Neural crest cell (in vitro differentiated cells): ENCODE measurements around the gene OSBP2. TPM values are rescaled to one million over a fixed set of nuclear protein-coding genes. Genes with fewer than 3 reads are reported as not detected.

Source experiments
- DNase-seq: peaks from one replicate; pipeline ENCODE4 v3.0.0; 2021; ENCODE audit warnings: low read depth, mixed read lengths, low spot score
- H3K27ac Mint-ChIP-seq: one replicate; pipeline ENCODE4 v1.8.0; 2021; ENCODE audit warnings: mild to moderate bottlenecking, mixed read lengths; ENCODE audit not compliant: unreplicated experiment
- H3K27me3 Mint-ChIP-seq: 2 replicates; pipeline ENCODE4 v1.8.0; 2021; ENCODE audit warnings: low read depth, mild to moderate bottlenecking, mixed read lengths
- H3K36me3 Mint-ChIP-seq: 2 replicates; pipeline ENCODE4 v1.8.0; 2021; ENCODE audit warnings: low read depth, mild to moderate bottlenecking, mixed read lengths
- H3K4me1 Mint-ChIP-seq: 2 replicates; pipeline ENCODE4 v1.8.0; 2021; ENCODE audit warnings: mixed read lengths
- H3K4me3 Mint-ChIP-seq: one replicate; pipeline ENCODE4 v1.8.0; 2021; ENCODE audit warnings: mild to moderate bottlenecking, mixed read lengths
- H3K9me3 Mint-ChIP-seq: 2 replicates; pipeline ENCODE4 v1.8.0; 2021; ENCODE audit warnings: mixed read lengths
- CTCF ChIP-seq: fragments of 200-600 bp; sonication (generic); conservative IDR thresholded peaks from 2 replicates; pipeline ENCODE4 v1.5.0; 2021; ENCODE audit warnings: antibody characterized with exemption, mild to moderate bottlenecking
- microRNA-seq: library from miRNA; unstranded; fragments of <30 nt; microRNA quantifications from one replicate; pipeline ENCODE4, GENCODE V29; 2020
- total RNA-seq: library from RNA; stranded (reverse); gene quantifications from 2 replicates; pipeline ENCODE4 v1.2.1, GENCODE V29; 2021

Gene OSBP2
- total RNA-seq, 1 donor from 2014 or later: 2.8 TPM

GRCh38 chr22:30955153-30955552 lies 260.5 kb downstream of the OSBP2 start:
- H3K9me3 Mint-ChIP-seq: no peaks in the 10 kb centered on the region
- H3K4me1 Mint-ChIP-seq: no peaks in the 10 kb centered on the region
- no peak overlapping the region for H3K27ac Mint-ChIP-seq
- DNase-seq: no peak
- H3K27me3 Mint-ChIP-seq: no peaks in the 10 kb centered on the region
- H3K36me3 Mint-ChIP-seq: peaks cover 9% of the 10 kb centered on the region
- H3K4me3 Mint-ChIP-seq: no peak overlapping the region
- TF ChIP-seq CTCF: no peak

Small RNAs within 50 kb of the gene (microRNA-seq; reads per million reads assigned to microRNA genes)
- gene MIR3200: 282 reads per million, percentile 70 among the genes with 10 or more reads in this experiment

Other genes starting within 250 kb of the OSBP2 start
- gene SEC14L3, start 222.9 kb upstream of the OSBP2 start, total RNA-seq: not detected in 2 replicates
- 0.11 and 0.21 TPM in 2 replicates for gene SEC14L4, start 189.2 kb upstream of the OSBP2 start, total RNA-seq
- 3.3 and 3.6 TPM in 2 replicates for gene SEC14L6, start 148.1 kb upstream of the OSBP2 start, total RNA-seq
- gene GAL3ST1, start 120.2 kb upstream of the OSBP2 start, total RNA-seq: 7.3 and 8.8 TPM in 2 replicates
- 107 and 115 TPM in 2 replicates for gene PES1, start 103.0 kb upstream of the OSBP2 start, total RNA-seq
- 16.2 and 17.4 TPM in 2 replicates for gene TCN2, start 87.7 kb upstream of the OSBP2 start, total RNA-seq
- 4.4 and 4.5 TPM in 2 replicates for gene SLC35E4, start 59.1 kb upstream of the OSBP2 start, total RNA-seq
- 7.8 and 8.1 TPM in 2 replicates for gene DUSP18, start 27.0 kb upstream of the OSBP2 start, total RNA-seq